C4-2B (cell line): ENCODE data around the gene EHBP1.

ENCODE experiments used
- ZFX ChIP-seq: fragments of 450-650 bp; IDR thresholded peaks from 2 replicates; pipeline ENCODE4 v1.6.1; 2017
- TF ChIP-seq, protein P1 (sequence below): fragments of 450-650 bp; conservative IDR thresholded peaks from 2 replicates; pipeline ENCODE4 v1.5.1; 2017; ENCODE audit warnings: mild to moderate bottlenecking

DNA sequence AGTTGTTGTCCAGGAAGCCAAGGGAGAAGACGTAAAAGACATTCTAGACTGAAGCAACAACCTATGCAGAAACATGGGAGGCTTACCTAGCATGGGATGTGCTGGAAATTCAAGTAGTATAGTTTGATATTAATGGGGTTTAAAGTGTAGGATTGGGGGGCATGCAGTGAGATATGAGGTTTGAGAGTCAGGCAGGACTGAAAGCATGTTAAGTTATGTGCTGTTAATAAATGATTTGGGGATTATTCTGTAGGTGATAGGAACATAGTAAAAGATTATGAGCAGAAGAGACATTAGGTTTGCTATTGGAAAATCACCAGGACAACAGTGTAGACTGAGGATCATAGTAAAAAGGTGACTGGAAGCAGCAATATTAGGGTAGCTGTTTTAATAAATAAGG lies 3.2 kb downstream of the EHBP1 start:
- TF ChIP-seq, protein P1, sequence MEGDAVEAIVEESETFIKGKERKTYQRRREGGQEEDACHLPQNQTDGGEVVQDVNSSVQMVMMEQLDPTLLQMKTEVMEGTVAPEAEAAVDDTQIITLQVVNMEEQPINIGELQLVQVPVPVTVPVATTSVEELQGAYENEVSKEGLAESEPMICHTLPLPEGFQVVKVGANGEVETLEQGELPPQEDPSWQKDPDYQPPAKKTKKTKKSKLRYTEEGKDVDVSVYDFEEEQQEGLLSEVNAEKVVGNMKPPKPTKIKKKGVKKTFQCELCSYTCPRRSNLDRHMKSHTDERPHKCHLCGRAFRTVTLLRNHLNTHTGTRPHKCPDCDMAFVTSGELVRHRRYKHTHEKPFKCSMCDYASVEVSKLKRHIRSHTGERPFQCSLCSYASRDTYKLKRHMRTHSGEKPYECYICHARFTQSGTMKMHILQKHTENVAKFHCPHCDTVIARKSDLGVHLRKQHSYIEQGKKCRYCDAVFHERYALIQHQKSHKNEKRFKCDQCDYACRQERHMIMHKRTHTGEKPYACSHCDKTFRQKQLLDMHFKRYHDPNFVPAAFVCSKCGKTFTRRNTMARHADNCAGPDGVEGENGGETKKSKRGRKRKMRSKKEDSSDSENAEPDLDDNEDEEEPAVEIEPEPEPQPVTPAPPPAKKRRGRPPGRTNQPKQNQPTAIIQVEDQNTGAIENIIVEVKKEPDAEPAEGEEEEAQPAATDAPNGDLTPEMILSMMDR, result no peak
- no peak for TF ChIP-seq ZFX
